ENCODE measurements around the gene ANKRD33. TPM values are rescaled to one million over a fixed set of nuclear protein-coding genes. Genes with fewer than 3 reads are reported as not detected.

The ANKRD33 gene
- total and polyA plus RNA-seq, 2 of the 4 experiments (the other 2 are of a cell fraction) = under 0.01 to 0.03 TPM

- Histone ChIP-seq H3K23ac (ENCODE audit: low read depth, low read length) (no peak overlapping the region), H3K18ac (ENCODE audit: low read depth, low read length) (no peak overlapping the region), H2BK20ac (ENCODE audit: low read depth, low read length) (no peak overlapping the region), H2BK120ac (ENCODE audit: low read depth, low read length) (no peak overlapping the region), H4K8ac (ENCODE audit: low read depth in 2 of 2, low read length in 2 of 2) (no peak overlapping the region), H3K4ac (ENCODE audit: low read depth, low read length) (no peak overlapping the region), H2AK5ac (ENCODE audit: low read depth, low read length) (no peak overlapping the region), H3K9me1 (ENCODE audit: insufficient read depth, low read length) (peaks cover 3% of the 10 kb centered on the region; the same call in 1 of the 2 replicates), H2AFZ (replicated peaks; ENCODE audit: low read length, poor library complexity) (no peak overlapping the region), H2BK15ac (ENCODE audit: low read depth, low read length) (no peak overlapping the region), H4K20me1 (ENCODE audit: insufficient read depth, low read length) (no peaks in the 10 kb centered on the region), H3K14ac (replicated peaks; ENCODE audit: low read depth, low read length) (no peak overlapping the region), H3K56ac (ENCODE audit: extremely low read depth, insufficient read depth, low read length) (no peak overlapping the region), H2AK9ac (replicated peaks; ENCODE audit: low read depth, low read length, poor library complexity) (peak overlapping the region; percentile 24), H3K27me3 (ENCODE audit: control insufficient read depth, insufficient read depth, low read length) (peaks cover 37% of the 10 kb centered on the region), H3K36me3 (ENCODE audit: control insufficient read depth, insufficient read depth, low read length) (no peaks in the 10 kb centered on the region), H4K5ac (ENCODE audit: low read depth, low read length) (no peak overlapping the region), H3K4me2 (ENCODE audit: low read depth, low read length) (no peak overlapping the region), H4K91ac (ENCODE audit: insufficient read depth, low read depth, low read length) (no peak overlapping the region), H3K79me1 (ENCODE audit: low read depth in 1 of 2, low read length in 2 of 2) (no peaks in the 10 kb centered on the region), H3K4me1 (ENCODE audit: control insufficient read depth, insufficient read depth, low read length) (no peaks in the 10 kb centered on the region; the same call in 1 of the 2 replicates), H2BK5ac (ENCODE audit: low read depth, low read length, poor library complexity, severe bottlenecking) (no peak overlapping the region), H3K27ac (ENCODE audit: insufficient read depth, low read length) (no peak overlapping the region), H3K9me3 (ENCODE audit: control insufficient read depth, insufficient read depth, low read length) (no peaks in the 10 kb centered on the region), H3K9ac (ENCODE audit: low read depth, low read length) (no peak overlapping the region), H3K4me3 (ENCODE audit: insufficient read depth, low read depth, low read length) (no peak overlapping the region)
- CTCF ChIA-PET = no interaction called here
- ATAC-seq (ENCODE audit: low read depth) (no peak), DNase-seq (no peak)
- intact Hi-C loops (cut with micrococcal nuclease) = no loop called here
- TF ChIP-seq POLR2A (IDR thresholded peaks at IDR 0.05; ENCODE audit: low read depth, low read length) (no peak), CTCF (conservative IDR thresholded peaks at IDR 0.05; ENCODE audit: low read depth, low read length) (no peak), MXI1 (IDR thresholded peaks at IDR 0.05; ENCODE audit: borderline replicate concordance, low read depth, low read length) (no peak), USF2 (IDR thresholded peaks at IDR 0.05; ENCODE audit: low read depth, low read length) (no peak), MAZ (IDR thresholded peaks at IDR 0.05; ENCODE audit: borderline replicate concordance, low read depth, low read length) (no peak), SMC3 (IDR thresholded peaks at IDR 0.05; ENCODE audit: low read depth, low read length) (no peak), BHLHE40 (IDR thresholded peaks at IDR 0.05; ENCODE audit: low read depth, low read length) (no peak), MAFK (IDR thresholded peaks at IDR 0.05; ENCODE audit: low read depth, low read length) (no peak), RFX5 (IDR thresholded peaks at IDR 0.05; ENCODE audit: low read depth, low read length) (no peak), RAD21 (IDR thresholded peaks at IDR 0.05; ENCODE audit: low read length) (no peak), FOS (IDR thresholded peaks at IDR 0.05; ENCODE audit: low read depth, low read length) (no peak), NFE2L2 (IDR thresholded peaks at IDR 0.05; ENCODE audit: low read depth, low read length) (no peak), CHD1 (IDR thresholded peaks at IDR 0.05; ENCODE audit: low read depth, low read length) (no peak), CEBPB (IDR thresholded peaks at IDR 0.05; ENCODE audit: low read depth, low read length) (no peak), ELK1 (IDR thresholded peaks at IDR 0.05; ENCODE audit: borderline replicate concordance, low read depth, low read length) (no peak), RCOR1 (IDR thresholded peaks at IDR 0.05; ENCODE audit: insufficient replicate concordance, low read length) (no peak)
- WGBS, 2 experiments (ENCODE audit: extremely low coverage in 2 of 2, insufficient read length in 1 of 2) = 80% methylated on average over 1 of the region's 4 CpGs; no CpG with 5 or more reads in 1 of the 2 experiments
- dilution Hi-C loops (cut with HindIII; ENCODE audit: low sequenced_read_pairs, unreplicated experiment) = loop anchor here (25.0 kb wide), 1 partner anchor 111 kb away; the partner anchor contains the start of gene ACVR1B
- POLR2A ChIA-PET (ENCODE audit: unreplicated experiment) = interaction anchor here (0.6 kb wide), 1 partner anchor 11 kb away, joined by 5 read pairs; no protein-coding TSS in a partner anchor
- BruUV-seq (replicated peaks) = no TSS peak
- in situ Hi-C loops (cut with MboI; ENCODE audit: low sequenced_read_pairs) = no loop called here
These were observed 37.0 kb upstream of the ANKRD33 start for GRCh38 chr12:51850965-51851299.

Measured in IMR-90 (cell line).